ENCODE measurements around the gene PTPN5. TPM values are rescaled to one million over a fixed set of nuclear protein-coding genes. Genes with fewer than 3 reads are reported as not detected.
A peak's percentile ranks its signal among the peaks of the same experiment; 100 is the strongest.

Gene PTPN5
- total RNA-seq, 1 experiment from 2014 or later: not detected

DNA sequence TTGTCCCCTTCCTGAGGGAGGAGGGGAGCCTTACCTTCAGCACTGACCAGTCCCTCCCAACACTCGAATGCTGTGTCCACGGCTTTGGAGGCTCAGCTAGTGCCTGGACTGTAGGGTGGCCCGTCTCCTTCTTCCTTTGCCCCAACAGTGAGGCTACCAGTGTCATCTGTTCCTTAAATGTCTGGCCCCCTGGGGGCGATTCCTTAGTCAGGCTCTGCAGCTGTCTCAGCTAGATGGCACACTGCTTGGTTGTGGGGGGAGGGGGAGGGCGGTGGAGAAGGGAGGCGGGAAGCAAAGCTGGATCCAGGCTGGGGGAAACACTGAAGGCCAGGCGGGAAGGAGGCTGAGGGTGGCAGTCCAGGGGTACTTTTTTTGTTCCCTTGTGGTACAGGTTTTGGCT, 65.6 kb downstream of the PTPN5 start, which contains the start of gene IGSF22:
Gene IGSF22, minus strand, starts transcription at position 149 of the 400 bp plus-strand sequence. CDS start 1,952 bp downstream, outside the sequence.
- no TSS peak for BruUV-seq (replicated peaks)
- H3K4me3 ChIP-seq: no peak within 1 kb of the TSS
- intact Hi-C loops (cut with micrococcal nuclease; ENCODE audit: unreplicated experiment): no loop called here

DNA sequence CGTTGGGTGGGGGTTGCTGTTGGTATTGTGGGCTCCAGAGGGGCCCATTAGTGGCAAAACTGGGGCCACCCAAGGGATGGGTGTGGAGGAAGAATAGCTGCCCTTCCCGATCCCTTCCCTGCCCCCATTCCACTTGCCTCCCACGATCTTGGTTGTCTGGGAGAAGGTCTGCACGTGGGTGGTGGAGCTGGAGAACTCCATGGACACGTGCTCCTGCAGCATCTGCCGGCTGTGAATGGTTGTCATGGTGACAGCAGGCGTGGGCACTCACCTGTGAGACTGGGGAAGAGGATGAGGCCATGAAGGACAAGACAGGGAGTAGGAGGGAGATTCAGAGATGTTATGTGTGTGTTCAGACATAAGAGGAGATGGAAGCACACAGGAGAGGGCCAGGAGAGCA, 67.6 kb downstream of the PTPN5 start:
- no peaks in the 10 kb centered on the region for H4K20me1 ChIP-seq (ENCODE audit: insufficient read depth)
- H3K9me3 ChIP-seq (ENCODE audit: insufficient read depth, low read depth): no peaks in the 10 kb centered on the region
- ChIA-PET POLR2A (ENCODE audit: unreplicated experiment) (no interaction called here), CTCF (interaction anchor here (0.9 kb wide), 1 partner anchor 737 kb away, joined by 3 read pairs; no protein-coding TSS in a partner anchor)
- no peak overlapping the region for H3K4me2 ChIP-seq
- no peak overlapping the region for H3K27ac ChIP-seq
- H3K79me2 ChIP-seq (ENCODE audit: low read depth): no peaks in the 10 kb centered on the region
- no peak overlapping the region for H3K4me3 ChIP-seq
- TF ChIP-seq, protein P1, sequence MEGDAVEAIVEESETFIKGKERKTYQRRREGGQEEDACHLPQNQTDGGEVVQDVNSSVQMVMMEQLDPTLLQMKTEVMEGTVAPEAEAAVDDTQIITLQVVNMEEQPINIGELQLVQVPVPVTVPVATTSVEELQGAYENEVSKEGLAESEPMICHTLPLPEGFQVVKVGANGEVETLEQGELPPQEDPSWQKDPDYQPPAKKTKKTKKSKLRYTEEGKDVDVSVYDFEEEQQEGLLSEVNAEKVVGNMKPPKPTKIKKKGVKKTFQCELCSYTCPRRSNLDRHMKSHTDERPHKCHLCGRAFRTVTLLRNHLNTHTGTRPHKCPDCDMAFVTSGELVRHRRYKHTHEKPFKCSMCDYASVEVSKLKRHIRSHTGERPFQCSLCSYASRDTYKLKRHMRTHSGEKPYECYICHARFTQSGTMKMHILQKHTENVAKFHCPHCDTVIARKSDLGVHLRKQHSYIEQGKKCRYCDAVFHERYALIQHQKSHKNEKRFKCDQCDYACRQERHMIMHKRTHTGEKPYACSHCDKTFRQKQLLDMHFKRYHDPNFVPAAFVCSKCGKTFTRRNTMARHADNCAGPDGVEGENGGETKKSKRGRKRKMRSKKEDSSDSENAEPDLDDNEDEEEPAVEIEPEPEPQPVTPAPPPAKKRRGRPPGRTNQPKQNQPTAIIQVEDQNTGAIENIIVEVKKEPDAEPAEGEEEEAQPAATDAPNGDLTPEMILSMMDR (conservative IDR thresholded peaks at IDR 0.05): no peak
- no peak for TF ChIP-seq EZH2 (IDR thresholded peaks at IDR 0.05; ENCODE audit: low read depth)
- no peak overlapping the region for H2AFZ ChIP-seq
- no peak for DNase-seq
- H3K27me3 ChIP-seq (ENCODE audit: insufficient read depth, low read depth): peaks cover 5% of the 10 kb centered on the region; the same call in 1 of the 2 replicates
- BruUV-seq (replicated peaks): no TSS peak
- H3K4me1 ChIP-seq (replicated peaks; ENCODE audit: insufficient read depth): peaks cover 6% of the 10 kb centered on the region; the same call in 1 of the 2 replicates
- H3K9me2 ChIP-seq (ENCODE audit: insufficient read depth): no peaks in the 10 kb centered on the region
- H3K36me3 ChIP-seq (ENCODE audit: low read depth): no peaks in the 10 kb centered on the region
- intact Hi-C loops (cut with micrococcal nuclease; ENCODE audit: unreplicated experiment): loop anchor here (5.0 kb wide), 1 partner anchor 72 kb away; no protein-coding TSS in a partner anchor
- H3F3A ChIP-seq (ENCODE audit: insufficient read depth, low read depth): peaks cover 6% of the 10 kb centered on the region; the same call in 1 of the 2 replicates

More for the DNA sequence above, 65.6 kb downstream of the PTPN5 start, which contains the start of gene IGSF22:
- Histone ChIP-seq H3K27ac (no peak within 1 kb of the TSS), H3K27me3 (ENCODE audit: insufficient read depth, low read depth) (no peaks in the 10 kb centered on the region), H3K9me3 (ENCODE audit: insufficient read depth, low read depth) (no peaks in the 10 kb centered on the region), H3K4me2 (no peak within 1 kb of the TSS), H4K20me1 (ENCODE audit: insufficient read depth) (no peaks in the 10 kb centered on the region), H3F3A (ENCODE audit: insufficient read depth, low read depth) (no peaks in the 10 kb centered on the region), H2AFZ (no peak within 1 kb of the TSS), H3K36me3 (ENCODE audit: low read depth) (no peaks in the 10 kb centered on the region), H3K79me2 (ENCODE audit: low read depth) (no peaks in the 10 kb centered on the region), H3K9me2 (ENCODE audit: insufficient read depth) (no peaks in the 10 kb centered on the region), H3K4me1 (replicated peaks; ENCODE audit: insufficient read depth) (peaks cover 6% of the 10 kb centered on the region; the same call in 1 of the 2 replicates)
- ChIA-PET POLR2A (ENCODE audit: unreplicated experiment) (no interaction called here), CTCF (no interaction called here)
- DNase-seq: no peak
- TF ChIP-seq, protein P1 (conservative IDR thresholded peaks at IDR 0.05): no peak
- no peak for TF ChIP-seq EZH2 (IDR thresholded peaks at IDR 0.05; ENCODE audit: low read depth)

DNA sequence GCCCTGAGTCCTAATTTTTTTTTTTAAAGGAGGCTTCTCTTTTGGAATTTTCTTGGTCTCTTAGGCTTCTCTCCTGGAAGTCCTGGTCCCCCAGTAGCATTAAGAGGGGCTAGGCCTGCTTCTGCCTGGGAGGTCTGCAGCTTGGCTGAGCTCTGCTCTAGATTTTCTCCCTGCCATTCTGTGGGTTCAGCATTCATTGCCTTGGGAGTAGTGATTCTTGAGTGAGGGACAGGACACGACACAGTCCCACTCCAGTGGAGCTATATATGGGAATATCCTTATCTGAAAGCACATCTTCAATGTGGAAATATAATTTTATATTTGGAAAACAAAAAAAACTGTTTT, 69.3 kb downstream of the PTPN5 start:
- intact Hi-C loops (cut with micrococcal nuclease; ENCODE audit: unreplicated experiment): loop anchor here (5.0 kb wide), 1 partner anchor 70 kb away; no protein-coding TSS in a partner anchor
- POLR2A ChIA-PET (ENCODE audit: unreplicated experiment): interaction anchor here (0.6 kb wide), 1 partner anchor 46 kb away, joined by 5 read pairs; no protein-coding TSS in a partner anchor

More for the DNA sequence above, 69.3 kb downstream of the PTPN5 start:
- DNase-seq: no peak
- no peak overlapping the region for H3K27ac ChIP-seq
- no peaks in the 10 kb centered on the region for H3K9me2 ChIP-seq (ENCODE audit: insufficient read depth)
- H3K4me3 ChIP-seq: peak overlapping the region; percentile 56; the same call in 1 of the 2 replicates
- CTCF ChIA-PET: interaction anchor here (0.6 to 1.2 kb wide), 7 partner anchors 9 to 1181 kb away, joined by 3 to 5 read pairs (median 3); no protein-coding TSS in a partner anchor
- no peaks in the 10 kb centered on the region for H3K79me2 ChIP-seq (ENCODE audit: low read depth)
- H4K20me1 ChIP-seq (ENCODE audit: insufficient read depth): no peaks in the 10 kb centered on the region
- H3K4me2 ChIP-seq: peak overlapping the region; percentile 92
- peaks cover 6% of the 10 kb centered on the region; the same call in 1 of the 2 replicates for H3K4me1 ChIP-seq (replicated peaks; ENCODE audit: insufficient read depth)
- no TSS peak for BruUV-seq (replicated peaks)
- H3K36me3 ChIP-seq (ENCODE audit: low read depth): no peaks in the 10 kb centered on the region
- H3F3A ChIP-seq (ENCODE audit: insufficient read depth, low read depth): peaks cover 6% of the 10 kb centered on the region; the same call in 1 of the 2 replicates
- no peak for TF ChIP-seq EZH2 (IDR thresholded peaks at IDR 0.05; ENCODE audit: low read depth)
- TF ChIP-seq, protein P1 (conservative IDR thresholded peaks at IDR 0.05): peak; percentile 48; the same call in 1 of the 2 replicates
- no peaks in the 10 kb centered on the region for H3K9me3 ChIP-seq (ENCODE audit: insufficient read depth, low read depth)
- peak overlapping the region; percentile 83 for H2AFZ ChIP-seq
- H3K27me3 ChIP-seq (ENCODE audit: insufficient read depth, low read depth): peaks cover 19% of the 10 kb centered on the region

Data from PC-9 (cell line).